HepG2 (cell line): ENCODE data around the gene AANAT. TPM values are rescaled to one million over a fixed set of nuclear protein-coding genes. Genes with fewer than 3 reads are reported as not detected.
A peak's percentile ranks its signal among the peaks of the same experiment; 100 is the strongest.

Source experiments
- ATAC-seq: fragments of 200-7000 bp; cut with Tn5 transposase; 3 replicates; pipeline ENCODE4 v1.9.1; 2020; ENCODE audit warnings: mild to moderate bottlenecking, moderate library complexity
- BruUV-seq: library from RNA; stranded (reverse); fragments of 400-500 nt; replicated peaks from 2 replicates; lab custom pipeline; 2021; lab: Mats Ljungman, UMichigan
- CTCF ChIA-PET: fragments of 300-600 bp; formaldehyde crosslinking; extraction: SDS; loops from one replicate; lab custom pipeline; 2021; ENCODE audit warnings: low total read pairs, inconsistent platforms, low intra/inter-chr PET ratio; lab: Yijun Ruan, JAX
- POLR2A ChIA-PET: fragments of 350-600 bp; sonication (Branson Sonifier 250); formaldehyde crosslinking; loops from one replicate; lab custom pipeline; 2020; ENCODE audit warnings: antibody characterized with exemption, inconsistent platforms; lab: Yijun Ruan, JAX
- DNase-seq: peaks from one replicate; pipeline ENCODE4 v3.0.0-alpha.2; 2015; ENCODE audit warnings: low spot score
- FAIRE-seq: peaks from 3 replicates; lab custom pipeline; 2011; peaks lifted over from hg19 to GRCh38; lab: Jason Lieb, UNC
- H2AFZ ChIP-seq: one replicate; pipeline ENCODE4 v1.6.1; 2011; ENCODE audit warnings: low read length, inconsistent platforms
- H3K27ac ChIP-seq: fragments of 300-600 bp; 3 replicates; pipeline ENCODE4 v1.8.0; 2011; ENCODE audit warnings: mixed run types, mild to moderate bottlenecking, mixed read lengths, low read length, inconsistent platforms; ENCODE audit not compliant: insufficient read depth; ENCODE audit errors: extremely low read length
- H3K27me3 ChIP-seq, 2 experiments: fragments of 200-600 bp in 1 of 2; 2 replicates in 1 of 2; 3 replicates in 1 of 2; pipeline versions ENCODE4 v1.6.0 to v1.8.0; 2011; ENCODE audit warnings: low read length in 2 of 2, mild to moderate bottlenecking in 2 of 2, moderate library complexity in 2 of 2, inconsistent platforms in 1 of 2; ENCODE audit not compliant: insufficient read depth in 2 of 2, control insufficient read depth in 1 of 2
- H3K36me3 ChIP-seq, 2 experiments: fragments of 200-600 bp in 1 of 2; replicated peaks in 1 of 2; 2 replicates in 1 of 2; 3 replicates in 1 of 2; pipeline versions ENCODE4 v1.5.1 to v1.8.0; 2011; ENCODE audit warnings: low read length in 2 of 2, inconsistent platforms in 1 of 2; ENCODE audit not compliant: insufficient read depth in 2 of 2, control insufficient read depth in 1 of 2
- H3K4me1 ChIP-seq: 2 replicates; pipeline ENCODE4 v1.5.1; 2012; ENCODE audit warnings: low read length, inconsistent platforms; ENCODE audit not compliant: insufficient read depth
- H3K4me2 ChIP-seq: 2 replicates; pipeline ENCODE4 v1.6.0; 2011; ENCODE audit warnings: low read depth, low read length, inconsistent platforms
- H3K4me3 ChIP-seq, 3 experiments: fragments of 200-600 bp in 1 of 3; sonication (generic), shearing (Covaris generic) in 1 of 3; replicated peaks in 1 of 3; 2 replicates each; pipeline ENCODE4 v1.5.1; 2011 to 2016; ENCODE audit warnings: low read length in 3 of 3, inconsistent platforms in 2 of 3, low read depth in 2 of 3, mild to moderate bottlenecking in 2 of 3, control low read depth in 1 of 3, mixed read lengths in 1 of 3; ENCODE audit not compliant: insufficient read depth in 1 of 3
- H3K79me2 ChIP-seq: one replicate; pipeline ENCODE4 v1.6.1; 2011; ENCODE audit warnings: low read length, inconsistent platforms; ENCODE audit not compliant: insufficient read depth
- H3K9ac ChIP-seq: 2 replicates; pipeline ENCODE4 v1.6.0; 2011; ENCODE audit warnings: mild to moderate bottlenecking, low read depth, low read length, inconsistent platforms; ENCODE audit not compliant: insufficient read depth
- H3K9me3 ChIP-seq: 2 replicates; pipeline ENCODE4 v1.5.1; 2012; ENCODE audit warnings: mild to moderate bottlenecking, low read length
- H4K20me1 ChIP-seq: 2 replicates; pipeline ENCODE4 v1.6.0; 2011; ENCODE audit warnings: inconsistent platforms, mild to moderate bottlenecking, low read length, moderate library complexity; ENCODE audit not compliant: insufficient read depth
- DR1 ChIP-seq: sonication (generic); formaldehyde crosslinking; IDR thresholded peaks from 2 replicates; pipeline ENCODE4 v1.8.0; 2021; ENCODE audit warnings: mild to moderate bottlenecking, missing genetic modification reagents, inconsistent platforms
- ETV5 ChIP-seq: IDR thresholded peaks from 2 replicates; pipeline ENCODE4 v1.6.1; 2018; ENCODE audit warnings: missing biosample characterization, missing genetic modification reagents, inconsistent platforms, borderline replicate concordance
- FOSL2 ChIP-seq: sonication (generic); formaldehyde crosslinking; IDR thresholded peaks from 2 replicates; pipeline ENCODE4 v1.4.0; 2020; ENCODE audit warnings: missing genetic modification reagents
- HNF4A ChIP-seq: sonication (generic); formaldehyde crosslinking; IDR thresholded peaks from 2 replicates; pipeline ENCODE4 v1.4.0; 2020; ENCODE audit warnings: missing genetic modification reagents
- KAT8 ChIP-seq: IDR thresholded peaks from 2 replicates; pipeline ENCODE4 v1.6.1; 2016; ENCODE audit warnings: missing genetic modification reagents, missing compliant biosample characterization
- MYNN ChIP-seq: sonication (generic); formaldehyde crosslinking; IDR thresholded peaks from 2 replicates; pipeline ENCODE4 v1.4.0; 2020; ENCODE audit warnings: mild to moderate bottlenecking, low read depth, missing genetic modification reagents
- NCOA2 ChIP-seq: sonication (generic); formaldehyde crosslinking; IDR thresholded peaks from 2 replicates; pipeline ENCODE4 v1.8.0; 2022; ENCODE audit warnings: inconsistent platforms
- RCOR2 ChIP-seq: IDR thresholded peaks from 2 replicates; pipeline ENCODE4 v1.6.1; 2016; ENCODE audit warnings: missing biosample characterization, missing genetic modification reagents
- SKIL ChIP-seq: sonication (generic); formaldehyde crosslinking; IDR thresholded peaks from 2 replicates; pipeline ENCODE4 v1.8.0; 2022; ENCODE audit warnings: missing genetic modification reagents, mild to moderate bottlenecking, moderate library complexity, borderline replicate concordance
- TCF12 ChIP-seq, 2 experiments: fragments of 450-650 bp in 1 of 2; sonication (generic) in 1 of 2; formaldehyde crosslinking in 1 of 2; IDR thresholded peaks; 2 replicates each; pipeline versions ENCODE4 v1.6.1 to v1.8.0; 2017 to 2022; ENCODE audit warnings: antibody characterized with exemption in 1 of 2, mild to moderate bottlenecking in 1 of 2, missing genetic modification reagents in 1 of 2, moderate library complexity in 1 of 2
- ZFP36L1 ChIP-seq: sonication (generic); formaldehyde crosslinking; IDR thresholded peaks from 2 replicates; pipeline ENCODE4 v1.8.0; 2022; ENCODE audit warnings: mild to moderate bottlenecking, missing genetic modification reagents, moderate library complexity
- ZNF138 ChIP-seq: sonication (generic); formaldehyde crosslinking; IDR thresholded peaks from 2 replicates; pipeline ENCODE4 v1.5.0; 2020; ENCODE audit warnings: mild to moderate bottlenecking, low read depth, missing genetic modification reagents
- ZNF3 ChIP-seq: IDR thresholded peaks from 2 replicates; pipeline ENCODE4 v1.7.0; 2017; ENCODE audit warnings: inconsistent platforms
- ZNF331 ChIP-seq: sonication (generic); formaldehyde crosslinking; IDR thresholded peaks from 2 replicates; pipeline ENCODE4 v1.4.0; 2020; ENCODE audit warnings: missing genetic modification reagents
- ZNF772 ChIP-seq: sonication (generic); formaldehyde crosslinking; IDR thresholded peaks from 2 replicates; pipeline ENCODE4 v1.5.0; 2020; ENCODE audit warnings: mild to moderate bottlenecking, missing genetic modification reagents
- WGBS: methylation state at CpG from one replicate; pipeline ENCODE4 v1.1.6; 2017; ENCODE audit warnings: low lambda C conversion rate; 5-methylcytosine and 5-hydroxymethylcytosine counted together
- in situ Hi-C: cut with HindIII; loops from 2 replicates; pipeline ENCODE4 v1.10.0; 2017; ENCODE audit warnings: low pct_unique_long_range_greater_than_20kb; ENCODE audit not compliant: extremely low pct_ligation_motif_present
- intact Hi-C: fragments of 100-400 bp; cut with micrococcal nuclease; formaldehyde crosslinking; loops from one replicate; pipeline ENCODE4 v1.10.0; 2022; ENCODE audit not compliant: unreplicated experiment
- polyA plus RNA-seq, 8 experiments: library from polyadenylated mRNA; depleted of rRNA in 3 of 8; stranded (reverse) in 7 of 8; unstranded in 1 of 8; fragments of >200 nt; fragmentation: Illumina TruSeq in 4 of 8; extraction: Trizol in 4 of 8; gene quantifications; 2 replicates each; pipeline versions ENCODE4 v1.2.1 to v1.2.3, GENCODE V29; 2011 to 2016; ENCODE audit warnings: low read depth in 4 of 8, missing spikeins in 1 of 8, mixed read lengths in 1 of 8; ENCODE audit not compliant: insufficient read depth in 1 of 8
- total RNA-seq, 5 experiments: library from RNA; depleted of rRNA; stranded (reverse); fragments of >200 nt; fragmentation: Illumina TruSeq; extraction: Trizol; gene quantifications; 2 replicates each; pipeline ENCODE4 v1.2.3, GENCODE V29; 2016; ENCODE audit warnings: low read depth in 1 of 5
- TF ChIP-seq, protein P1 (sequence below): sonication (generic); formaldehyde crosslinking; IDR thresholded peaks from 2 replicates; pipeline ENCODE4 v1.8.1; 2023; ENCODE audit warnings: missing genetic modification reagents, mild to moderate bottlenecking, borderline replicate concordance

The AANAT gene
- total and polyA plus RNA-seq, 2 of the 13 experiments (the other 11 are each of a cell fraction or from before 2014, with no cell fraction given): 0.07 TPM; not detected in 1

GRCh38 chr17:76453431-76453743 lies 14.0 kb upstream of the AANAT start:
- peaks cover 31% of the 10 kb centered on the region for H4K20me1 ChIP-seq
- no peak overlapping the region for H3K9ac ChIP-seq
- intact Hi-C loops: loop anchor here (2.0 kb wide), 1 partner anchor 27 kb away; no protein-coding TSS in a partner anchor
- peak overlapping the region in 1 of 3 experiments; percentile 97; a peak in 1 of 6 replicates for H3K4me3 ChIP-seq
- 0 out of 2 replicates have a peak, but pooled peaks have one; percentile 17 for TF ChIP-seq ZNF138 (CRISPR knock-in tag)
- TF ChIP-seq ZNF772 (CRISPR knock-in tag): peak; percentile 13; the same call in 1 of the 2 replicates
- no peak for TF ChIP-seq HNF4A
- TF ChIP-seq, protein P1, sequence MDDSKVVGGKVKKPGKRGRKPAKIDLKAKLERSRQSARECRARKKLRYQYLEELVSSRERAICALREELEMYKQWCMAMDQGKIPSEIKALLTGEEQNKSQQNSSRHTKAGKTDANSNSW: 0 out of 2 replicates have a peak, but pooled peaks have one; percentile 53
- 0 out of 2 replicates have a peak, but pooled peaks have one; percentile 7 for TF ChIP-seq RCOR2 (CRISPR knock-in tag)
- TF ChIP-seq NCOA2 (CRISPR knock-in tag): 0 out of 2 replicates have a peak, but pooled peaks have one; percentile 5
- 0 out of 2 replicates have a peak, but pooled peaks have one; percentile 64 for TF ChIP-seq ZFP36L1
- 0 out of 2 replicates have a peak, but pooled peaks have one; percentile 3 for TF ChIP-seq MYNN (CRISPR knock-in tag)
- TF ChIP-seq FOSL2 (CRISPR knock-in tag): no peak
- TF ChIP-seq ZNF3 (CRISPR knock-in tag): no peak
- TF ChIP-seq KAT8 (CRISPR knock-in tag): 0 out of 2 replicates have a peak, but pooled peaks have one; percentile 7
- no peak for TF ChIP-seq TCF12 (IDR thresholded peaks at IDR 0.05)
- no peak for TF ChIP-seq TCF12 (CRISPR knock-in tag; IDR thresholded peaks at IDR 0.05)
- TF ChIP-seq ZNF331 (CRISPR knock-in tag): 0 out of 2 replicates have a peak, but pooled peaks have one; percentile 3
- TF ChIP-seq SKIL: 0 out of 2 replicates have a peak, but pooled peaks have one; percentile 8
- TF ChIP-seq DR1 (CRISPR knock-in tag): no peak
- TF ChIP-seq ETV5 (CRISPR knock-in tag): no peak
- TF ChIP-seq, all 625 proteins: peak for 10
- no peak; the same call in 2 of the 3 replicates for ATAC-seq
- POLR2A ChIA-PET: interaction anchor here (1.0 to 3.1 kb wide), 3 partner anchors 45 to 69 kb away, joined by 3 to 26 read pairs (median 3); partner anchors contain the start of genes RHBDF2 and SPHK1
- DNase-seq: no peak
- no peak overlapping the region for H3K4me2 ChIP-seq
- H3K4me1 ChIP-seq: peaks cover 39% of the 10 kb centered on the region
- CTCF ChIA-PET: interaction anchor here (1.3 kb wide), 1 partner anchor 45 kb away, joined by 4 read pairs; no protein-coding TSS in a partner anchor
- H3K36me3 ChIP-seq: peaks cover 0 to 4% of the 10 kb centered on the region in 2 experiments; a peak in 2 of 5 replicates
- FAIRE-seq: no peak
- H3K27me3 ChIP-seq: no peaks in the 10 kb centered on the region; a peak in 2 of 5 replicates
- 5% methylated on average over 6 of the region's 6 CpGs for WGBS
- H3K9me3 ChIP-seq: no peaks in the 10 kb centered on the region
- H3K27ac ChIP-seq: no peak overlapping the region
- no TSS peak for BruUV-seq
- in situ Hi-C loops: loop anchor here (5.0 kb wide), 1 partner anchor 51 kb away; no protein-coding TSS in a partner anchor
- H3K79me2 ChIP-seq: peaks cover 41% of the 10 kb centered on the region
- H2AFZ ChIP-seq: no peak overlapping the region
